Stimulated activated CD4-positive, alpha-beta T cell treated with anti-CD3 and anti-CD28 coated beads, Interleukin-4, amount 100 ng/mL, for 1 hour (primary cell): ENCODE data around the gene RHOD.

Source experiments
- DNase-seq: peaks from one replicate; pipeline ENCODE4 v3.0.0-alpha.2; 2020

Gene RHOD

GRCh38 chr11:67118181-67118766 lies 61.6 kb downstream of the RHOD start:
- peak; percentile 54 for DNase-seq

DNA sequence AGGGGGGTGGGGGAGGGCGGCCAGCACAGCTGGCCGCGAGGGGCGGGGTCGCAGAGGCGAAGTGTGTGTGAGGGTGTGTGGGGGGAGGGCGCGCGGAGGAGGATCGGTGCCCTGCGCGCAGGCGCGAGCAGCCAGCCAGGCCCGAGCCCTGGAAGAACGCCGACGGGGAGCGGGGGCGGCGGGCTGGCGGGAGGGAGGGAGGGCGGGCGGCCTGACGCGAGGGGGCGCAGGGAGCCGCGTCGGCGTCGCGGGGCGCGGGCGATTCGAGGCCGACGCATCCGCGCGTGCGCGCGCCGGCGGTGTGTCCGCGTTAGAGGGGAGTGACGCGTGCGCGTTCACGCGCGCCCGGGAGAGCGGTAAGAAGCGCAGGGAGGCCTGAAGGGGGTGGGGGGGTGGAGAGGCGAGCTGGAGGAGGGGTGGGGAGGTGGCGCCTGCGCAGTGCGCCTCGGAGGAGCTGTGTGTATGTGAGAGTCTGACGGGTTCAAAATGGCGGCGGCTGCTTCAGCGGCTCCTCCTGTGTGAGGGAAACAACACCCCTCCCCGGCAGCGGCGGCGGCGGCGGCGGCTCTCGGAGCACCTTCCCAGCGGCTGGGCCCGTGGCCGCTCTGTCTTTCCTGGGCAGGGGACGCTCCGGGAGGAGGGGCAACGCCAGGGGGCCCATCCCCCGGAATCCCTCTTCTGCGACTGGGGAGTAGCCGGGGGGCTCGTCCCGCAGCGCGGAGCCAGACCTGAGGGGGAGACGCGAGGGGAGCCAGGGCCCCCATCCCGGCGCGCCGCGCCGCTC lies 62.3 kb downstream of the RHOD start, which contains the start of gene KDM2A:
Gene KDM2A (plus strand): TSS at position 463 of the 784 bp plus-strand sequence. CDS start 2,054 bp downstream, outside the sequence.
- DNase-seq = peak; percentile 99

DNA sequence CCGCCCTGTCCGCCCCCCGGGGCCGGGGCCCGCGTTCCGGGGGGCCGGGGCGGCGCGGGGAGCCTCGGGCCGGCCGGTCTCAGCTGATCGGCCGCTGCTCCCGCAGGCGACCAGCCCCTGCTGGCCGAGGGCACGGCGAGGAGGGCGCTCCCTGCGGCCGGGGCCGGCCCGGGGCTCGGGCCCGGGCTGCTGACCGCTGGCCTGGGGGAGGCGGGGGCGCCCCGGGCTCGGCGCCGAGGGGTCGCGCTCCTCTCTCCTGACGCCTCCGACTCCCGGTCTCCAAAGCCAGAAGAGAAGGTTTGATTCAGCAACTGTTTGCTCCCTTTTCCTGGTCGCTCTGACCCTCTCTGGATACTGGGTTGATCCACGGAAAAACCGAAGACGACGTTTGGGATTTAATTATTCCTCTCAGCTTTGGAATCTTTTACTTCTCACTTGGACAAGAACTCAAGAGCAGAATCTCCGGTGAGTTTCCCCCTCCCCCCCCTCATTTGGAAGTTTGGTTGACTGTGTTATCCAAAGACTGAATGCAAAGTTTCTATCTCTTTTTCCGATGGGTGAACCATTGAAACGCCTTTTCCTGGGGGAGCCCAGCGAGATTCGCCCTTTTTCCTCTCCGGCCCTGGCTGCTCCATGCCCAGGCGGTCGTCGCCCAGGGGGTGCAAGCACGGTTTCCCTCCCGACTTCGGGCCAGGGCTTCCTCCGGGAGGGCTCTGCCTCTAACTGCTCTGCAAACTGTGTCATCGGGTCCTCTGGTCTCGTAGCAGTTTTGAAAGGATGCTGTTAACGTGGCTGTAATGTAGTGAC lies 63.1 kb downstream of the RHOD start:
- peak; percentile 26 for DNase-seq

GRCh38 chr11:67120456-67120855 lies 63.8 kb downstream of the RHOD start:
- DNase-seq = no peak

DNA sequence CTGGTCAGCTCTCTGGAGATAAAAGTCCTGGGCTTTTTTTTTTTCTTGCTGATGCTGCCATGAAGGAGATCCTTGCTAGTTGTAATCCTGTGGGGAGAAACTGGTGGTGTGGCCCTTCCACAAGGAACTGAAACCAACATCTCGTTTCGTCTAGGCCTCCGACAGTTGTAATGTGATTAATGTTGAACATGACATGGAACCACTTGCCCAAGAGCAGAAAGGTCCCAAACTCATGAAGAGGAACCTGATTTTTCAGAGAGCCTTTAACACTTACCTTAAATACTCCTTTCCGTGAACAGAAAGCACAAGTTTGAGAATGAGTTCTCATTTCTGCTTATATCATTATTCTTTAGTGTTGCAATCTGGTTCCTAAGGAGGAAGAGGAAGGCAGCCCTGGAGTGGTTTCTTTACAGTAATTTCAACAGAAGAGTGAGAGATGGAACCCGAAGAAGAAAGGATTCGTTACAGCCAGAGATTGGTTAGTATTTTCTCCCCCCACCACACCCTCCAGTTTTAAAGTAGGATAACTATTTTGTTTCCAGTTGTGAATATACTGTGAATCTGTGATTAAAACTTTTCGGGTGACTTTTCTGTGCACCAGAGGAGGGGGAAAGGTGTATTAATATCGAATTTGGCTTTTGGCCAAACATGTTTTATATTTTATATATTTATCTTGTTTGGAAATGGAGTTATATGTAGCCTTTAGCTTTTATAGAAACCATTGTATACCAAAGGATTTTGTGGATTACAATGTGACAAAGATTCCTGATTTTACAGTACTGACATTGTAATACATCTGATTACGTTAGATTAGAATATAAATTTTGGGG lies 64.4 kb downstream of the RHOD start:
- no peak for DNase-seq
